Epithelial cell of esophagus (primary cell): ENCODE data around the gene CKS1B.
"Not testable (repeated sequence)": the region's sequence is repeated elsewhere in the genome, so short reads cannot be mapped to it uniquely, and the experiment has no call there.

Experiments used
- DNase-seq: peaks from one replicate; pipeline ENCODE4 v3.0.0; 2010; ENCODE audit warnings: low read depth
- H3K4me3 ChIP-seq: 2 replicates; pipeline ENCODE4 v1.5.1; 2011; ENCODE audit warnings: mild to moderate bottlenecking, low read length, control low read depth
- TF ChIP-seq, protein P1 (sequence below): IDR thresholded peaks from 2 replicates; pipeline ENCODE4 v1.5.1; 2011; ENCODE audit warnings: low read depth, mild to moderate bottlenecking, low read length, control low read depth, inconsistent platforms; ENCODE audit not compliant: insufficient read depth; ENCODE audit errors: missing control alignments

Gene CKS1B

DNA sequence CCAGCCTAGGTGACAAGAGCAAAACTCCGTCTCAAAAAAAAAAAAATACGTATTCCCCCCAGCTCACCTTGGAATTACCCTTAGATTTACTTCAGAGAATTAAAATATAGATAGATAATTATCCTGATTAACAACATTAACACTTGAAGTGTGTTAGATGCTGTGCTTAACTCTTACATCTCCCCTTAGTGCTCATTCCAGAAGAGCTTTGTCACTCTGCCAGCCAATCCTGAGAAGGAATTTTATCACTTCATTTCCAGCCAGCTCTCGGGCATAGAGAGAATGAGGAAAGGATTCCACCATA, 2.3 kb upstream of the CKS1B start:
- peak overlapping the region; percentile 44 for H3K4me3 ChIP-seq
- TF ChIP-seq, protein P1, sequence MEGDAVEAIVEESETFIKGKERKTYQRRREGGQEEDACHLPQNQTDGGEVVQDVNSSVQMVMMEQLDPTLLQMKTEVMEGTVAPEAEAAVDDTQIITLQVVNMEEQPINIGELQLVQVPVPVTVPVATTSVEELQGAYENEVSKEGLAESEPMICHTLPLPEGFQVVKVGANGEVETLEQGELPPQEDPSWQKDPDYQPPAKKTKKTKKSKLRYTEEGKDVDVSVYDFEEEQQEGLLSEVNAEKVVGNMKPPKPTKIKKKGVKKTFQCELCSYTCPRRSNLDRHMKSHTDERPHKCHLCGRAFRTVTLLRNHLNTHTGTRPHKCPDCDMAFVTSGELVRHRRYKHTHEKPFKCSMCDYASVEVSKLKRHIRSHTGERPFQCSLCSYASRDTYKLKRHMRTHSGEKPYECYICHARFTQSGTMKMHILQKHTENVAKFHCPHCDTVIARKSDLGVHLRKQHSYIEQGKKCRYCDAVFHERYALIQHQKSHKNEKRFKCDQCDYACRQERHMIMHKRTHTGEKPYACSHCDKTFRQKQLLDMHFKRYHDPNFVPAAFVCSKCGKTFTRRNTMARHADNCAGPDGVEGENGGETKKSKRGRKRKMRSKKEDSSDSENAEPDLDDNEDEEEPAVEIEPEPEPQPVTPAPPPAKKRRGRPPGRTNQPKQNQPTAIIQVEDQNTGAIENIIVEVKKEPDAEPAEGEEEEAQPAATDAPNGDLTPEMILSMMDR, result no peak
- DNase-seq, result no peak

DNA sequence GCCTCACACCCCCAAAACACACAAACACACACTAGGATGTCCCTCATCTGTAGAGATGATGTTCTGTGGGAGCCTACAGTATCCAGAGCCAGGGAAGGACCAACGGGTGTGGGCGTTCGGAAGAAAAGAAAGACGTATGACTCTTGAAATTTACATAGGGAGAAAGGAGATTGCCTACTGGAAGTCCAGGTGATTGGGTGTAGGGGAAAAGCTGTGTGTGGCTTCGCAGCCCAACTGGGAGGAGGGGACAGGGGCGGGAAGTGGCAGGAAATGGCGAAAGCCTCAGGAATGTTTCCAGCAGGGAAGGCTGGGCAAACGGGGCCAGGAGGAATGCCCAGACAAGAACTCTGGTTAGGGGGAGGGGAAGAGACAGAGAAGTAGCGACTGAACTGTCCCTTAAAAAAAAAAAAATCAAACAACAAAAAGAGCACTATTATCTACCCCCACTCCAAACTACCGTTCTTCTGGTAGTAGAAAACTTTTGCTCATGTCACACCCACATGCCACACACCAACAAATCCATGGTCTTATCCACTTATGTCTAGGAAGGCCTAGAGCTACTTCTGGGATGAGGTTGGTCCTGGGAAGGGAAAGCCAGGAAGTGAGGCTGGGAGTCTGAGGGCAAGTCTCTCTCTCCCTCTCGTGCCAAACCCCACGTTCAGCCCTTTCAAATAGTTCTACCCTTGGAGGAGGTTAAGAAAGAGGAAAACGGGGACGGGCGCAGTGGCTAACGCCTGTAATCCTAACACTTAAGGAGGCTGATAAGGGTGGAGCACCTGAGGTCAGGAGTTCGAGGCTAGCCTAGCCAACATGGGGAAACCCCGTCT, 1.8 kb upstream of the CKS1B start:
- H3K4me3 ChIP-seq, result peak overlapping the region; percentile 61
- TF ChIP-seq, protein P1, result no peak
- peak; percentile 98 for DNase-seq

DNA sequence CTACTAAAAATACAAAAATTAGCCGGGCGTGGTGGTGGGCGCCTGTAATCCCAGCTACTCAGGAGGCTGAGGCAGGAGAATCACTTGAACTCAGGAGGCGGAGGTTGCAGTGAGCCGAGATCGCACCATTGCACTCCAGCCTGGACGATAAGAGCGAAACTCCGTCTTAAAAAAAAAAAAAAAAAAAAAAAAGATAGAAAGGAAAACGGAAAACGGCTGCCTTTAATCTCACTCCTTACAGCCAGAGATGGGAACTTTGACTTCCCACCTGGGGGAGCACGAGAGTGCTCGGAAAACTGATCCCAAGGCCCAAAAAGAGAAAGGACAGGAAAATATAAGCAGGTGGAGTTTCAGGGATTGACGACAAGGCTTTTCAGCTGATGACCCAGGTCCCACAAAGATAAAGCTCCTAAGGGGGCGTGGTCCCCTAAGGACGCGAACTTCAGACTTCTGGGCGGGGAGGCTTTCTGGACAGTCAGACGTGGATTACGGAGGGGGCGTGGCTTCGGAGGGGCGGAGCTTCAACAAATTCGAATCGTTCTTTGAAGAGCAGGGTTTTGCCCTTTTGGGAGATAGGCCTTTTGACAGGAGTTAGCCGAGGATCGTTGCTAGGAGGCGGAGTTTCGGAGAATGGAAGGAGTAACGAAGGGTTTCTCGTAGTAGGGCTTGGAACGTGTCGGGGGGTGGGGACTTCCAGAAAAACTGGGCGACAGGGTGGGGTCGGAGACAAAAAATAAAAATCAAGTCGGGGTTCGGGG, 958 bp upstream of the CKS1B start:
- TF ChIP-seq, protein P1, result peak; percentile 43
- DNase-seq, result peak; percentile 98
- peak overlapping the region; percentile 61 for H3K4me3 ChIP-seq

DNA sequence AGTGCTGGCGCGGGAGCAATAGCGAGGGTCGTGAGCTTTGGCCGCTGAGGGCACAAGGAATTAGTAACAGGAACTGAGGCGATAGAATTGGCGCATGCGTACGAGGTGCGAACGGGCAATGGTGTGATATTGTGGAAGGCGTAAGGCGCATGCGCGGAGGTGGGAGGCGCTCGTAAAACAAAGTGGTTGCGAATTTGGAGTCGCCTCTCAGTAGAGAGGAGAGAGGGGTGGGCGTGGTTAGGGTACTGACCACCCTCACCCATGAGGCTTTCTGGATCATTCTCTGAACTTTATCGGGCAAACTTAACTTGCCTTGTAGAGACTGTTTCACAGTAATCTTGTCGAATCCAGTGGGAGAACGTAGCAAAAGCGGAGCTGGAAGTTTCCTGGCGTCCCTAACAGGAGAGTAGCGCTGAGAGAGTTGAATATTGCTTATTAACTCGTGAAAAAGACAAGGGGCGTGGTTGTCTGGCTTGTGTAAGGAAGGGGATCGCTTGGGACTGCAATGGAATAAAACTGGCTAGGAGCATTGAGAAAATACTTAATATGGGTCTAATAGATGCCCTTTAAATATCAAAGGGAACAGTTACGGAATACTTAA, 427 bp downstream of the CKS1B start:
- TF ChIP-seq, protein P1, result no peak
- peak; percentile 94 for DNase-seq

DNA sequence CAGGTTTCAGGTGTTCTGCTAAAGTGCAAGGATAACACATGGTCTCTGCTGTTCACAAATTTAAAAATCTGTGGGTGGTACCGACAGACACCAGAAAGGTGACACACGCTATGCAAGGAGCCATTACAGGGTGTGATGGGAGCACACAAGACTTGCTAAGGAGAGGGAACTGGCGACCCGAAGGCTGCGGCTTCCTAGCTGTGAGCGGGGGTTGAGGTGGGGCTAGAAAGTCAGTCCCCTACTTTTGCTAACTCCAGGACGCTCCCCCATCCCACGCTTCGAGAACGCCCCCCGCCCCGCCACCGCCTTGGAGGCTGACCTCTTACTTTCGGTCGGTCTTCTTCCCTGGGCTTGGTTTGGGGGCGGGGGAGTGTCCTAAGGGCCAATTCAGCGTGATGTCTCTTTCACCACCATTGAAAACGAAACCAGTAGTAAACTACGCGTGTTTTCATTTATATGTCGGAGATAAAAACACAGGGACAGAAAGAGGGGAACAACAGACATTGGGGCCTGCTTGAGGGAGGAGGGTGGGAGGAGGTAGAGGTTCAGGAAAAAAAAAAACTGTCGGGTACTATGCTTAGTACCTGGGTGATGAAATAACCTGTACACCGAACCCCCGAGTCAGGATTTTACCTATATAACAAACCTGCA, 1.1 kb downstream of the CKS1B start:
- peak overlapping the region; percentile 61 for H3K4me3 ChIP-seq
- peak; percentile 43 for DNase-seq
- TF ChIP-seq, protein P1, result no peak

More for the DNA sequence above, 427 bp downstream of the CKS1B start:
- peak overlapping the region; percentile 61 for H3K4me3 ChIP-seq

DNA sequence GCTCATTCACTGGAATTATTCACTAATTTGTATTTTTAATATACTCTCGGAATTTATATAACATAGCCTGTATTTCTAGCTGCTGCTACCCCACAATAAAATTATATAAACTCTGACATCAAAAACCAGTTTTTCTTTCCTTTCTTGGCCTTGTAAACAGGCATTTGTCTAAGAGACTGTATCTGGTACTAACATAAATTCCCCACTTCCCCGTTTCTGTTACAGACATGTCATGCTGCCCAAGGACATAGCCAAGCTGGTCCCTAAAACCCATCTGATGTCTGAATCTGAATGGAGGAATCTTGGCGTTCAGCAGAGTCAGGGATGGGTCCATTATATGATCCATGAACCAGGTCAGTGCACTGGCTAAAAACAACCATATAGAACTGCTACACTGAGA, 3.3 kb downstream of the CKS1B start:
- not testable (repeated sequence) for H3K4me3 ChIP-seq, DNase-seq

DNA sequence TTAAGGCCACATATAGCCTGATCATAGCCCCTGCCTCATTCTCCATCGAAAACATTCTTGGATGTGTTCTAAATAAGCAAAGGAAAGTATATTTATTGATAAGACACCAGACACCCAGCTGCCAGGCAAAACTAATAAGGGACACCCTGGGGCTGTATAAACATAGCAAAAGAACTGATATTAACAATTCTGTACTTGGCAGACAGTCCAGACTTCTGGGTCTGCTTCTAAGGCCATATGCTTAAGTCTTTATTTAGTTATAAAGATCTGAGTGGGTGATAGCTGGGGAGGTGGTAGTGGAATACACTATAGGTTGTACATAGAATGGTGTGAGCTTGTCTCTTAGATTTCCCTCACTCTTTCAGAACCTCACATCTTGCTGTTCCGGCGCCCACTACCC, 3.9 kb downstream of the CKS1B start:
- no peak for DNase-seq
- TF ChIP-seq, protein P1, result no peak
- H3K4me3 ChIP-seq, result no peak overlapping the region
